HG03108 (cell line): ENCODE measurements around the gene SPRR2D.
"Not testable (repeated sequence)": the region's sequence is repeated elsewhere in the genome, so short reads cannot be mapped to it uniquely, and the experiment has no call there.

Experiments used
- ATAC-seq: cut with Tn5 transposase; IDR thresholded peaks from one replicate; pipeline ENCODE4 v1.9.1; 2021; ENCODE audit warnings: moderate library complexity; ENCODE audit not compliant: unreplicated experiment

SPRR2D gene

DNA sequence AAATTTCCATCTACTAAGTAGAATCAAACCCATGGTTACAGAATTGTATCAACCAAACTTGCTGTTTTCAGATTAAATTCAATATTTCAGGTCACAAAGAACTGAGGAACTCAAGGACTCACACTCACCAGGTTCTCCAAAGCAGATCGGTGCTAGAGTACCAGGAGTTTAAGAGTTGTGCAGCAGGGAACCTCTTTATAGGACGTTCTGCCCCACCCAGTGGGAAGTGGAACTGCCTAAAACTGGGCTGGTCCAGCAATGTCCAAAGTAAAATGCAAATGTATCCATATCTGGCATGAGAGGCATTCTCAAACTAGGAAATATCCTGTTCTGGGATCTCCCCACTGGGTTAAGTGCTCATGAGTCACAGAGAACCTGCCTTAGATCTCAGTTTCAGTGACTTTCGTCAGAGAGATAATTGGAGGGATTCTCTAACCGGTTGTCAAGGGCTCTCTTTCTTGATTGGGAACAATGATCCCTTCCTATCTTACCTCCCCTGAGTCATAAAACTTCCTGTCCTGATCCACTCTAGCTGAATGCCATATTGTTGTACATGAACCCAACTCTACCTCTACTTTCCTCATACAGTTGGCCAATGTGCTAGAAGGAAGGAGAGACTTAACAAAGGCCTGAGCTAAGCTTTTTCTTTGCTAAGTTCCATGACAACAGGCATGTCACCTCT lies at the start of gene SPRR2D:
TSS of gene SPRR2D (minus strand) at position 171 of the 682 bp plus-strand sequence. CDS start 774 bp downstream, outside the sequence.
- ATAC-seq = no peak

DNA sequence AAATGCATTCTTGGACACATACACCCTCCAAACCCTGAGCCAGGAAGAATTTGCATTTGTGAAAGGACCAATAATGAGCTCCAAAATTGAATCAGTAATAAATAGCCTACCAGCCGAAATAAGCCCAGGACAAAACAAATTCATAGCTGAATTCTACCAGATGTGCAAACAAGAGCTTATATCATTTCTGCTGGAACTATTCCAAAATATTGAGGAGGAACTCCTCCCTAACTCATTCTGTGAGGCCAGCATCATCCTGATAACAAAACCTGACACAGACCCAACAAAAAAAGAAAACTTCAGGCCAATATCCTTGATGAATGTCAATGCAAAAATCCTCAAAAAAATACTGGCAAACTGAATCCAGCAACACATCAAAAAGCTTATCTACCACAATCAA lies 46.7 kb upstream of the SPRR2D start:
- no peak for ATAC-seq

- no peak for ATAC-seq
Observed at GRCh38 chr1:153081736-153082135, 40.8 kb upstream of the SPRR2D start.

- ATAC-seq = no peak
Observed at GRCh38 chr1:153072806-153073726, 32.1 kb upstream of the SPRR2D start.

GRCh38 chr1:153071511-153071910 lies 30.6 kb upstream of the SPRR2D start, which contains the start of gene SPRR2B:
SPRR2B (minus strand) TSS chr1:153071611; CDS start chr1:153070839, 772 bp downstream.
- ATAC-seq = no peak

- no peak for ATAC-seq
Observed at GRCh38 chr1:153070243-153070642, 29.3 kb upstream of the SPRR2D start.

GRCh38 chr1:153058826-153059784 lies 18.2 kb upstream of the SPRR2D start:
- no peak for ATAC-seq

DNA sequence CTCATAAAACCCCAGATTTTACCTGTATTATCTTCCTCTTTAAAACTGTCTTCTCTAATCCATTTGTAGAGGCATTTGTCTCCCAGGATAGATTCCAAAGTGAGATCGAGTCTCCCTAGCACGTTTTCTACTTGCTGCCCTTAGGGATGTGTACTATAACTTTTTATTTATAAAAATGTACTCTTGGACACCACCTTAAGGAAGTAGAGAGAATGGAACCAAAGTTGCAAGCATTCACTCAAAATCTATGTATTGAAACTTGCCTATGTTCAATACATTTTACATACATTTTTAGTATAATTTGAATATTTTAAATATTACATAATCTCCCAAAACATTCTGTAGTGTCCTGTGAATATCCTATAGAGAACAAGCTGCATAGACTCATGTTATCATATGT lies 17.2 kb upstream of the SPRR2D start:
- no peak for ATAC-seq

DNA sequence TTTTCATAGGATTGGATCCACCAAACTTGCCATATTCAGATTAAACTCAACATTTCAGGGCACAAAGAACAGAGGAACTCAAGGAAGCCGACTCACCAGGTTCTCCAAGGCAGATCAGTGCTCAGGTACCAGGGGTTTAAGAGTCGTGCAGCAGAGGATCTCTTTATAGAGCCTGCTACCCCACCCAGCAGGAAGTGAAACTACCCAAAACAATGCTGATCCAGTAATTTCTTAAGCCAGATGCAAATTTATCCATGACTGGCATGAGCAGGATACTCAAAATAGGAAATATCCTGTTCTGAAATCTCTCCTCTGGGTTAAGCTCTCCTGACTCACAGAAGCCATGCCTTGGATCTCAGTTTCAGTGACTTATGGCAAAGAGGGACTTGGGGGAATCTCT lies 16.5 kb upstream of the SPRR2D start, which contains the start of gene SPRR2A:
TSS of gene SPRR2A (minus strand) at position 138 of the 400 bp plus-strand sequence. CDS start 777 bp downstream, outside the sequence.
- no peak for ATAC-seq

GRCh38 chr1:153056111-153056510 lies 15.2 kb upstream of the SPRR2D start:
- not testable (repeated sequence) for ATAC-seq

DNA sequence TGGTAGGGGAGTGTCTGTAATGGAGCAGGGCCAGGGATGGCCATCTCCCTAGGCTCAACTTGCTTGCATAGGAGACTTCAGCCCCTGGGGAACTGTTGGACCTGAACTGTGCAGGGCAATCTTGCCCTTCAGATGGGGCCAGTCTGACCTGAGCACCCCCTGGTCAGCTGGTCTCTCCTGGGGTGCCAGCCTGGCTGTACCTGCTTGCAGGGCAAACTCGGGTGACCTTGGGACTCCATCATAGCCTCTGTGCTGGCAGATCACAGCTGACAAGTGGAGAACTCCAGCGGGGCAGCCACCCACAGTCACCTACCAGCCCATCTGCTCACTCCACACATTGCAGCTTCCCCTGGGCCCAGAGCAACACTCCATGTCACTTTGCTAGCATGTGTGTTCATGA lies 8.3 kb upstream of the SPRR2D start:
- ATAC-seq = no peak

GRCh38 chr1:153035211-153035610 lies 5.7 kb downstream of the SPRR2D start:
- no peak for ATAC-seq

- ATAC-seq = no peak
Observed at GRCh38 chr1:153032677-153033308, 8.1 kb downstream of the SPRR2D start.

DNA sequence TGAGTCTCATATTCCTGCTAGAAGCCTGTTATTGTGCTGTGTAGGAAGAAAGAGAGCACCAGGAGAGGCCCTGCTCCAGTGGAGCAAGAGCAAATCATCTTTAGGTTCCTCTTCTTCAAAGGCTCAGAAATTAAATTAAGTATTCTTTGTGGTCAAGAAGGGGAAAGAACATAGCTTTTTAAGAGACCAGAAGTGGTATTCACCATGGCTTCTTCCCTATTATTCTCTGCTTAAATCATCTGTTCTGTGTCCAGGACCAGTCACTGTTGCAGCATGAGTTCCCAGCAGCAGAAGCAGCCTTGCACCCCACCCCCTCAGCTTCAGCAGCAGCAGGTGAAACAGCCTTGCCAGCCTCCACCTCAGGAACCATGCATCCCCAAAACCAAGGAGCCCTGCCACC lies 8.8 kb downstream of the SPRR2D start:
- ATAC-seq = no peak

- no peak for ATAC-seq
Observed at GRCh38 chr1:153030895-153031294, 10.0 kb downstream of the SPRR2D start, which contains the start of gene SPRR1B. SPRR1B (plus strand) TSS chr1:153031203; CDS start chr1:153032346, 1,143 bp downstream.

- ATAC-seq = no peak
Observed at GRCh38 chr1:153028766-153029165, 12.2 kb downstream of the SPRR2D start.

- ATAC-seq = no peak
Observed at GRCh38 chr1:153025797-153026196, 15.1 kb downstream of the SPRR2D start.

- no peak for ATAC-seq
Observed at GRCh38 chr1:153024413-153024812, 16.5 kb downstream of the SPRR2D start.

GRCh38 chr1:153023109-153023508 lies 17.8 kb downstream of the SPRR2D start:
- ATAC-seq = no peak

DNA sequence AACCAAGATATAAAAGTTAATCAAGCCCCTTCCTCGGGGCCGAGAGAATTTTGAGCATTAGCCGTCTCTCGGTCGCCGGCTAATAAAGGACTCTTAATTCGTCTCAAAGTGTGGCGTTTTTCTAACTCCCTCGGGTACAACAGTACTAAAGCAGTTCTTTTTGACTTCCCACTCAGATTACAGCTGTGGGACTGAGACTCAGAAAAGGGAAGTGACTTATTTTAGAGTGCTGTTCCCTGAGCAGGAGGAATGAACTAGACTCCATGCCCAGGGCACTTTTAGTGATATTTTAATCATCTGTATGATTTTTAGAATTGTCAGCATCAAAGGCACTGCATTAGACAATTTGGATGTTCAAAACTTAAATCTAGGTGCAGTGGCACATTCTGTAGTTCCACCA lies 18.6 kb downstream of the SPRR2D start:
- ATAC-seq = not testable (repeated sequence)
